CD8-positive, alpha-beta memory T cell (primary cell): ENCODE measurements around the gene RAP1GDS1. TPM values are rescaled to one million over a fixed set of nuclear protein-coding genes. Genes with fewer than 3 reads are reported as not detected.
"Not testable (repeated sequence)": the region's sequence is repeated elsewhere in the genome, so short reads cannot be mapped to it uniquely, and the experiment has no call there.

Experiments
- CTCF ChIA-PET: fragments of 350-600 bp; sonication (Branson Sonifier 250); formaldehyde crosslinking; loops from one replicate; lab custom pipeline; 2021; ENCODE audit warnings: antibody characterized with exemption; lab: Charles Lee
- POLR2A ChIA-PET: fragments of 350-600 bp; sonication (Branson Sonifier 250); formaldehyde crosslinking; loops from one replicate; lab custom pipeline; 2021; ENCODE audit warnings: antibody characterized with exemption; lab: Charles Lee
- DNase-seq, 5 donors: peaks; one replicate each; pipeline versions ENCODE4 v3.0.0 to v3.0.0-alpha.2; 2020 to 2022; ENCODE audit warnings: mixed read lengths in 1 of 5
- H3K27ac ChIP-seq: one replicate; pipeline ENCODE4 v1.7.0; 2013; ENCODE audit warnings: low read depth, mild to moderate bottlenecking, low read length, moderate library complexity
- H3K27me3 ChIP-seq: 2 replicates; pipeline ENCODE4 v1.7.0; 2013; ENCODE audit warnings: low read length, mild to moderate bottlenecking; ENCODE audit not compliant: insufficient read depth, poor library complexity, severe bottlenecking
- H3K36me3 ChIP-seq: 2 replicates; pipeline ENCODE4 v1.7.0; 2013; ENCODE audit warnings: mild to moderate bottlenecking, low read length, moderate library complexity; ENCODE audit not compliant: insufficient read depth
- H3K4me1 ChIP-seq: 2 replicates; pipeline ENCODE4 v1.7.0; 2013; ENCODE audit warnings: mild to moderate bottlenecking, low read length, moderate library complexity; ENCODE audit not compliant: insufficient read depth
- H3K4me3 ChIP-seq: 2 replicates; pipeline ENCODE4 v1.7.0; 2013; ENCODE audit warnings: mild to moderate bottlenecking, low read length
- H3K9me3 ChIP-seq: 2 replicates; pipeline ENCODE4 v1.7.0; 2013; ENCODE audit warnings: mild to moderate bottlenecking, low read length
- H3K27ac Mint-ChIP-seq, 8 donors: one replicate each; pipeline ENCODE4 v1.8.0; 2020 to 2021; ENCODE audit warnings: mixed read lengths in 8 of 8, mild to moderate bottlenecking in 6 of 8, inconsistent platforms in 3 of 8, moderate library complexity in 3 of 8
- H3K27me3 Mint-ChIP-seq, 2 donors: one replicate each; pipeline ENCODE4 v1.8.0; 2020 to 2021; ENCODE audit warnings: mixed read lengths in 2 of 2, mild to moderate bottlenecking in 1 of 2, moderate library complexity in 1 of 2
- H3K36me3 Mint-ChIP-seq, 3 donors: one replicate each; pipeline ENCODE4 v1.8.0; 2020 to 2021; ENCODE audit warnings: mixed read lengths in 3 of 3, inconsistent platforms in 1 of 3, mild to moderate bottlenecking in 1 of 3
- H3K4me1 Mint-ChIP-seq, 3 donors: one replicate each; pipeline ENCODE4 v1.8.0; 2020 to 2021; ENCODE audit warnings: mixed read lengths in 3 of 3, inconsistent platforms in 1 of 3, mild to moderate bottlenecking in 1 of 3
- H3K4me3 Mint-ChIP-seq, 7 donors: one replicate each; pipeline ENCODE4 v1.8.0; 2020 to 2021; ENCODE audit warnings: mixed read lengths in 7 of 7, mild to moderate bottlenecking in 6 of 7, moderate library complexity in 4 of 7, inconsistent platforms in 2 of 7
- H3K9me3 Mint-ChIP-seq, 5 donors: one replicate each; pipeline ENCODE4 v1.8.0; 2020 to 2022; ENCODE audit warnings: mixed read lengths in 5 of 5, mild to moderate bottlenecking in 3 of 5, moderate library complexity in 2 of 5, inconsistent platforms in 1 of 5
- polyA plus RNA-seq: library from polyadenylated mRNA; unstranded; fragments of 300-500 nt; fragmentation: Illumina TruSeq; gene quantifications from one replicate; pipeline ENCODE4 v1.2.3, GENCODE V29; 2021
- total RNA-seq, 2 experiments: library from RNA; stranded (reverse); gene quantifications; one replicate each; pipeline ENCODE4 v1.2.3, GENCODE V29; 2021

The RAP1GDS1 gene
- total and polyA plus RNA-seq, 3 experiments from 2014 or later, result 40.9 to 56.4 (median 53.7) TPM

GRCh38 chr4:98446499-98447375, 185.6 kb downstream of the RAP1GDS1 start:
- peak overlapping the region; percentile 63 to 80 (median 76) for H3K4me3 Mint-ChIP-seq
- peak overlapping the region; percentile 51 for H3K4me3 ChIP-seq
- H3K27ac ChIP-seq, result peak overlapping the region; percentile 3

GRCh38 chr4:98447648-98448047, 186.5 kb downstream of the RAP1GDS1 start:
- Histone ChIP-seq H3K9me3 (no peaks in the 10 kb centered on the region), H3K27me3 (no peaks in the 10 kb centered on the region), H3K27ac (no peak overlapping the region), H3K36me3 (no peaks in the 10 kb centered on the region), H3K4me1 (peaks cover 41% of the 10 kb centered on the region), H3K4me3 (peak overlapping the region; percentile 6)
- Mint-ChIP-seq H3K27me3 (no peaks in the 10 kb centered on the region), H3K9me3 (no peaks in the 10 kb centered on the region), H3K27ac (peak overlapping the region; percentile 79 to 95 (median 88)), H3K36me3 (peaks cover 9 to 11% (median 9%) of the 10 kb centered on the region in 3 donors), H3K4me1 (peaks cover 45 to 52% (median 45%) of the 10 kb centered on the region in 3 donors), H3K4me3 (peak overlapping the region; percentile 63 to 80 (median 76))
- peak in 1 of 5 donors; percentile 5 for DNase-seq
- ChIA-PET CTCF (no interaction called here), POLR2A (interaction anchor here (1.0 to 1.2 kb wide), 2 partner anchors 185 to 482 kb away, joined by 3 read pairs; partner anchors contain the start of gene EIF4E)

More at GRCh38 chr4:98446499-98447375, 185.6 kb downstream of the RAP1GDS1 start:
- Histone ChIP-seq H3K4me1 (peaks cover 41% of the 10 kb centered on the region), H3K27me3 (no peaks in the 10 kb centered on the region), H3K36me3 (peaks cover 3% of the 10 kb centered on the region), H3K9me3 (no peaks in the 10 kb centered on the region)
- Mint-ChIP-seq H3K4me1 (peaks cover 45 to 52% (median 45%) of the 10 kb centered on the region in 3 donors), H3K27ac (peak overlapping the region; percentile 74 to 95 (median 88)), H3K36me3 (peaks cover 15 to 20% (median 15%) of the 10 kb centered on the region in 3 donors), H3K9me3 (no peaks in the 10 kb centered on the region), H3K27me3 (no peaks in the 10 kb centered on the region)
- peak; percentile 43 to 84 (median 61) for DNase-seq
- ChIA-PET CTCF (no interaction called here), POLR2A (interaction anchor here (1.0 to 1.2 kb wide), 4 partner anchors 184 to 549 kb away, joined by 3 to 4 read pairs (median 4); partner anchors contain the start of genes EIF4E, METAP1 and RAP1GDS1)

GRCh38 chr4:98448908-98449307, 187.7 kb downstream of the RAP1GDS1 start:
- peaks cover 41% of the 10 kb centered on the region for H3K4me1 ChIP-seq
- no peaks in the 10 kb centered on the region for H3K27me3 ChIP-seq
- no peaks in the 10 kb centered on the region for H3K9me3 ChIP-seq
- H3K36me3 Mint-ChIP-seq, result peaks cover 1 to 9% (median 1%) of the 10 kb centered on the region in 3 donors
- peak overlapping the region in 6 of 7 donors; percentile 12 to 70 (median 42) for H3K4me3 Mint-ChIP-seq
- H3K27ac ChIP-seq, result no peak overlapping the region
- ChIA-PET POLR2A (interaction anchor here (0.6 to 1.4 kb wide), 3 partner anchors 20 to 479 kb away, joined by 3 read pairs; partner anchors contain the start of gene RAP1GDS1), CTCF (interaction anchor here (1.0 kb wide), 1 partner anchor 23 kb away, joined by 3 read pairs; no protein-coding TSS in a partner anchor)
- H3K9me3 Mint-ChIP-seq, result no peaks in the 10 kb centered on the region
- no peak overlapping the region for H3K4me3 ChIP-seq
- H3K27me3 Mint-ChIP-seq, result no peaks in the 10 kb centered on the region
- DNase-seq, result peak in 3 of 5 donors; percentile 8 to 49 (median 19)
- H3K36me3 ChIP-seq, result no peaks in the 10 kb centered on the region
- H3K27ac Mint-ChIP-seq, result peak overlapping the region in 2 of 8 donors; percentile 3 to 64
- peaks cover 51 to 61% (median 52%) of the 10 kb centered on the region in 3 donors for H3K4me1 Mint-ChIP-seq

GRCh38 chr4:98452091-98452490, 190.9 kb downstream of the RAP1GDS1 start:
- Histone ChIP-seq H3K4me1 (peaks cover 25% of the 10 kb centered on the region), H3K27me3 (no peaks in the 10 kb centered on the region), H3K36me3 (no peaks in the 10 kb centered on the region), H3K27ac (no peak overlapping the region), H3K4me3 (no peak overlapping the region), H3K9me3 (no peaks in the 10 kb centered on the region)
- Mint-ChIP-seq H3K27me3 (no peaks in the 10 kb centered on the region), H3K36me3 (peaks cover 0 to 19% (median 0%) of the 10 kb centered on the region in 3 donors), H3K4me3 (no peak overlapping the region), H3K9me3 (no peaks in the 10 kb centered on the region), H3K27ac (no peak overlapping the region), H3K4me1 (peaks cover 32 to 40% (median 39%) of the 10 kb centered on the region in 3 donors)
- POLR2A ChIA-PET, result no interaction called here
- no peak for DNase-seq
- CTCF ChIA-PET, result interaction anchor here (2.4 kb wide), 1 partner anchor 15 kb away, joined by 11 read pairs; no protein-coding TSS in a partner anchor

- H3K9me3 Mint-ChIP-seq, H3K27ac ChIP-seq, H3K36me3 ChIP-seq, H3K4me1 ChIP-seq, H3K4me3 Mint-ChIP-seq, H3K4me3 ChIP-seq, H3K9me3 ChIP-seq, H3K27me3 Mint-ChIP-seq, DNase-seq, H3K27me3 ChIP-seq, POLR2A ChIA-PET: not testable (repeated sequence)
- peaks cover 0 to 26% (median 0%) of the 10 kb centered on the region in 3 donors for H3K36me3 Mint-ChIP-seq
- CTCF ChIA-PET, result interaction anchor here (0.6 kb wide), 1 partner anchor 10 kb away, joined by 3 read pairs; no protein-coding TSS in a partner anchor
- peak overlapping the region in 2 of 8 donors; percentile 15 to 61 for H3K27ac Mint-ChIP-seq
- peaks cover 11 to 19% (median 13%) of the 10 kb centered on the region in 3 donors for H3K4me1 Mint-ChIP-seq
Observed at GRCh38 chr4:98457422-98457821, 196.2 kb downstream of the RAP1GDS1 start.

GRCh38 chr4:98461121-98461865, 200.1 kb downstream of the RAP1GDS1 start:
- H3K4me1 Mint-ChIP-seq, H3K27ac ChIP-seq, H3K36me3 ChIP-seq, H3K4me3 Mint-ChIP-seq, H3K27ac Mint-ChIP-seq, H3K9me3 ChIP-seq, H3K4me1 ChIP-seq, CTCF ChIA-PET, H3K4me3 ChIP-seq, H3K9me3 Mint-ChIP-seq, DNase-seq, H3K27me3 Mint-ChIP-seq, H3K27me3 ChIP-seq: not testable (repeated sequence)
- POLR2A ChIA-PET, result interaction anchor here (0.6 kb wide), 1 partner anchor 146 kb away, joined by 3 read pairs; no protein-coding TSS in a partner anchor
- peaks cover 0 to 11% (median 0%) of the 10 kb centered on the region in 3 donors for H3K36me3 Mint-ChIP-seq

- peaks cover 0 to 7% (median 0%) of the 10 kb centered on the region in 3 donors for H3K36me3 Mint-ChIP-seq
- POLR2A ChIA-PET, result no interaction called here
- Histone ChIP-seq H3K9me3 (no peaks in the 10 kb centered on the region), H3K27ac (no peak overlapping the region), H3K4me1 (no peaks in the 10 kb centered on the region), H3K4me3 (no peak overlapping the region), H3K36me3 (no peaks in the 10 kb centered on the region), H3K27me3 (no peaks in the 10 kb centered on the region)
- no peak for DNase-seq
- peak overlapping the region in 1 of 8 donors; percentile 66 for H3K27ac Mint-ChIP-seq
- H3K4me3 Mint-ChIP-seq, result no peak overlapping the region
- CTCF ChIA-PET, result no interaction called here
- H3K27me3 Mint-ChIP-seq, result peaks cover 0 to 2% of the 10 kb centered on the region in 2 donors
- peaks cover 4 to 11% (median 10%) of the 10 kb centered on the region in 3 donors for H3K4me1 Mint-ChIP-seq
- H3K9me3 Mint-ChIP-seq, result peaks cover 0 to 3% (median 0%) of the 10 kb centered on the region in 5 donors
Observed at GRCh38 chr4:98462487-98462886, 201.3 kb downstream of the RAP1GDS1 start.
